ENCODE data around the gene OARD1. TPM values are rescaled to one million over a fixed set of nuclear protein-coding genes. Genes with fewer than 3 reads are reported as not detected.

The OARD1 gene
- total and polyA plus RNA-seq, 2 of the 8 experiments (the other 6 are each of a cell fraction or from before 2014, with no cell fraction given), result 16.8 to 35.8 TPM

GRCh38 chr6:41120058-41120457 lies 47.9 kb upstream of the OARD1 start:
- no peak for TF ChIP-seq YY1 (IDR thresholded peaks at IDR 0.05; ENCODE audit: low read depth, low read length)
- no peak for TF ChIP-seq POLR2AphosphoS5 (IDR thresholded peaks at IDR 0.05; ENCODE audit: low read depth, low read length)
- no peak for TF ChIP-seq NANOG (IDR thresholded peaks at IDR 0.05; ENCODE audit: insufficient read depth, low read depth, low read length, poor library complexity, severe bottlenecking)
- TF ChIP-seq KDM5A (IDR thresholded peaks at IDR 0.05; ENCODE audit: low read length), result no peak
- no peak for TF ChIP-seq CBX8 (IDR thresholded peaks at IDR 0.05; ENCODE audit: borderline replicate concordance, low read depth, low read length)
- TF ChIP-seq JUND (IDR thresholded peaks at IDR 0.05; ENCODE audit: low read length), result no peak
- no peak for TF ChIP-seq ASH2L (IDR thresholded peaks at IDR 0.05; ENCODE audit: low read length)
- ChIA-PET POLR2A (ENCODE audit: partially characterized antibody) (no interaction called here), CTCF (ENCODE audit: partially characterized antibody) (interaction anchor here (0.6 to 0.8 kb wide), 2 partner anchors 63 to 72 kb away, joined by 3 read pairs; no protein-coding TSS in a partner anchor)
- Histone ChIP-seq H4K8ac (ENCODE audit: extremely low read depth, insufficient read depth, low read length) (no peak overlapping the region), H2BK15ac (ENCODE audit: low read length) (no peak overlapping the region), H3K14ac (ENCODE audit: insufficient read length) (no peak overlapping the region), H3K27me3 (replicated peaks in 1 of 4; ENCODE audit: control insufficient read depth in 3 of 4, extremely low read depth in 1 of 4, insufficient read depth in 3 of 4, low read length in 3 of 4) (no peaks in the 10 kb centered on the region), H3K23ac (ENCODE audit: insufficient read length) (no peak overlapping the region), H3K18ac (ENCODE audit: extremely low read depth, low read length) (no peak overlapping the region), H3K23me2 (ENCODE audit: low read depth, low read length) (no peaks in the 10 kb centered on the region), H2AFZ (ENCODE audit: low read length) (no peak overlapping the region), H3K9me3 (ENCODE audit: insufficient read depth in 2 of 2, low read depth in 1 of 2, low read length in 1 of 2) (no peaks in the 10 kb centered on the region), H4K5ac (ENCODE audit: insufficient read length, low read depth, low read length) (no peak overlapping the region), H3K4ac (replicated peaks; ENCODE audit: insufficient read length, low read depth, low read length) (no peak overlapping the region), H2BK120ac (replicated peaks; ENCODE audit: low read depth, low read length) (no peak overlapping the region), H3K56ac (replicated peaks; ENCODE audit: insufficient read length, low read depth, low read length) (no peak overlapping the region), H3K27ac (ENCODE audit: low read depth, low read length) (no peak overlapping the region), H3K4me2 (ENCODE audit: insufficient read depth in 1 of 2, low read depth in 2 of 2, low read length in 2 of 2) (no peak overlapping the region), H2BK12ac (ENCODE audit: low read depth, low read length) (no peak overlapping the region), H3K36me3 (ENCODE audit: control insufficient read depth in 2 of 4, insufficient read depth in 4 of 4, low read length in 3 of 4) (no peaks in the 10 kb centered on the region; a peak in 1 of 8 replicates), H3K79me2 (ENCODE audit: control insufficient read depth in 1 of 2, insufficient read depth in 2 of 2, low read length in 2 of 2) (no peaks in the 10 kb centered on the region), H3K4me1 (replicated peaks in 1 of 4; ENCODE audit: control insufficient read depth in 3 of 4, insufficient read depth in 4 of 4, low read length in 3 of 4) (no peaks in the 10 kb centered on the region), H2BK5ac (ENCODE audit: low read depth, low read length) (no peak overlapping the region), H3K79me1 (ENCODE audit: low read depth, low read length) (no peaks in the 10 kb centered on the region), H3K9ac (replicated peaks in 1 of 4; ENCODE audit: extremely low read depth in 1 of 4, low read depth in 3 of 4, low read length in 3 of 4) (no peak overlapping the region), H4K20me1 (replicated peaks in 1 of 2; ENCODE audit: control insufficient read depth in 1 of 2, insufficient read depth in 2 of 2, low read length in 2 of 2) (no peaks in the 10 kb centered on the region), H2AK5ac (ENCODE audit: low read depth, low read length) (no peak overlapping the region), H3K4me3 (ENCODE audit: extremely low read depth in 1 of 4, insufficient read depth in 2 of 4, low read depth in 3 of 4, low read length in 4 of 4) (no peak overlapping the region), H4K91ac (replicated peaks; ENCODE audit: insufficient read length, low read length) (no peak overlapping the region), H2BK20ac (ENCODE audit: low read length) (no peak overlapping the region)
- FAIRE-seq (no peak), DNase-seq (ENCODE audit: low read depth in 1 of 2, low spot score in 2 of 2) (no peak)
- WGBS, 2 experiments (ENCODE audit: extremely low coverage in 1 of 2, insufficient coverage in 1 of 2, insufficient read length in 1 of 2, insufficient replicate concordance in 2 of 2, low coverage in 1 of 2, low lambda C conversion rate in 2 of 2, missing lambda C conversion rate in 1 of 2), result 83% methylated on average over 1 of the region's 1 CpG; no CpG with 5 or more reads in 1 of the 2 experiments
